HUES6 (cell line): ENCODE results near the gene CDKN2B-AS1.

Experiments used
- H3K27ac ChIP-seq: 2 replicates; pipeline ENCODE4 v1.7.0; 2013; ENCODE audit warnings: low read depth, mild to moderate bottlenecking, low read length, inconsistent platforms
- H3K27me3 ChIP-seq: 2 replicates; pipeline ENCODE4 v1.6.1; 2013; ENCODE audit warnings: low read length; ENCODE audit not compliant: control insufficient read depth, insufficient read depth
- H3K36me3 ChIP-seq: 2 replicates; pipeline ENCODE4 v1.6.1; 2013; ENCODE audit warnings: low read length; ENCODE audit not compliant: control insufficient read depth, insufficient read depth
- H3K4me1 ChIP-seq: 2 replicates; pipeline ENCODE4 v1.6.1; 2013; ENCODE audit warnings: low read length; ENCODE audit not compliant: control insufficient read depth, insufficient read depth
- H3K4me3 ChIP-seq: 2 replicates; pipeline ENCODE4 v1.5.1; 2013; ENCODE audit warnings: low read depth, low read length
- H3K9ac ChIP-seq: one replicate; pipeline ENCODE4 v1.6.1; 2013; ENCODE audit warnings: mild to moderate bottlenecking, low read length
- H3K9me3 ChIP-seq: 2 replicates; pipeline ENCODE4 v1.6.1; 2013; ENCODE audit warnings: low read depth, low read length; ENCODE audit not compliant: control insufficient read depth, insufficient read depth

Gene CDKN2B-AS1

DNA sequence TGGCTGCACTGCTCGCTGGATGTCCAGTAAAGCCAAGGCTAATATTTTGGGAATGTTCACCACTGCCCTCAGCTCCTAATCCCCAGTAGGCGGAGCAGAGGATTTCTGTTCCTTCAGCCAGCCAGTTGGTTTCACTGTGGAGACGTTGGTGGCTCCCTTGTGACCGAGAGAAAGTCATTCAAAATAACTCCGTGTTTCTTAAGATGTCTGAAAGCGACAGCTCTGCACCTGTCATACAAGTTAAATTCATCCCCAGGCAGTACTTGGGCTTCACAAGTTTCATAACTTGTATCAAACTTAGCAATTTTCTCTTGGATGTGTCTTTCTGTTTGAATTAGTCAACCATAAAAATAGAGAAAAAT, 14.9 kb downstream of the CDKN2B-AS1 start:
- Histone ChIP-seq H3K27ac (no peak overlapping the region), H3K27me3 (peaks cover 60% of the 10 kb centered on the region), H3K4me3 (peak overlapping the region; percentile 82), H3K36me3 (no peaks in the 10 kb centered on the region), H3K4me1 (0 out of 2 replicates have a peak, but pooled peaks cover 9% of the 10 kb centered on the region), H3K9ac (no peak overlapping the region), H3K9me3 (no peaks in the 10 kb centered on the region)

- H3K27ac ChIP-seq = no peak overlapping the region
- 0 out of 2 replicates have a peak, but pooled peaks cover 3% of the 10 kb centered on the region for H3K4me1 ChIP-seq
- peaks cover 44% of the 10 kb centered on the region for H3K27me3 ChIP-seq
- H3K9me3 ChIP-seq = no peaks in the 10 kb centered on the region
- H3K36me3 ChIP-seq = no peaks in the 10 kb centered on the region
- H3K4me3 ChIP-seq = no peak overlapping the region
- no peak overlapping the region for H3K9ac ChIP-seq
Measured at GRCh38 chr9:22010866-22011625, 16.5 kb downstream of the CDKN2B-AS1 start.

DNA sequence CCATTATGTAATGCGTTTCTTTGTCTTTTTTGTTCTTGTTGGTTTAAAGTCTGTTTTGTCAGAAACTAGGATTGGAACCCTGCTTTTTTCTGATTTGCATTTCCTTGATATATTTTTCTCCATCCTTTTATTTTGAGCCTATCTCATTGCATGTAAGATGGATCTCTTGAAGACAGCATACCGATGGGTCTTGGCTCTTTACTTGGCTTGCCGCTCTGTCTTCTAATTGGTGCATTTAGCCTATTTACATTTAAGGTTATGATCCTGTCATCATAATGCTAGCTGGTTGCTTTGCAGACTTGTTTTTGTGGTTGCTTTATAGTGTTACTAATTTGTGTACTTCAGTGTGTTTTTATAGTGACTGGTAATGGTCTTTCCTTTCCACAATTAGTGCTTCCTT, 27.8 kb downstream of the CDKN2B-AS1 start:
- H3K4me3 ChIP-seq = no peak overlapping the region
- H3K4me1 ChIP-seq = peaks cover 4% of the 10 kb centered on the region; the same call in 1 of the 2 replicates
- no peaks in the 10 kb centered on the region for H3K27me3 ChIP-seq
- no peak overlapping the region for H3K9ac ChIP-seq
- H3K27ac ChIP-seq = no peak overlapping the region
- H3K36me3 ChIP-seq = no peaks in the 10 kb centered on the region
- H3K9me3 ChIP-seq = no peaks in the 10 kb centered on the region

DNA sequence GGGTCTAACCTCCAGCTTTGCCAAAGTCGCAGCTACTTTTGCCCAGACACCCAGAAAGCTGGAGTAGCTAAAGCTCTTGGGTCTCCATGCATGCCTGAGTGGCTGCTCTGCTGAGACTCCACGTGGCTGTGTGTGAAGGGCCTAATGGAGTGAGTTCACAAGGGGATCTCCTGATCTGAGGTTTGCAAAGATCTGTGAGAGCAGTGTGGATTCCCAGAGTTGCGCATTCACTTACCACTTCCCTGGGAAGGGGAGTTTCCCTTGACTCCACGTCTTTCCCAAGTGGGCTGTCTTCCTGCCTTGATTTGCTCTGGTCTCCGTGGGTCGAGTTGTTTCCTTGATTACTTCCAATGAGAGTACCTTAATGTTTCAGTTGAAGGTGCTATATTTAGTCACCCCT, 32.1 kb downstream of the CDKN2B-AS1 start:
- Histone ChIP-seq H3K27ac (no peak overlapping the region), H3K9ac (no peak overlapping the region), H3K36me3 (no peaks in the 10 kb centered on the region)

GRCh38 chr9:22028394-22028793, 33.8 kb downstream of the CDKN2B-AS1 start:
- no peaks in the 10 kb centered on the region for H3K36me3 ChIP-seq
- H3K9ac ChIP-seq = no peak overlapping the region
- H3K27ac ChIP-seq = no peak overlapping the region
- no peak overlapping the region for H3K4me3 ChIP-seq
- H3K4me1 ChIP-seq = peaks cover 8% of the 10 kb centered on the region; the same call in 1 of the 2 replicates
- H3K9me3 ChIP-seq = no peaks in the 10 kb centered on the region
- H3K27me3 ChIP-seq = no peaks in the 10 kb centered on the region

More for the DNA sequence above, 32.1 kb downstream of the CDKN2B-AS1 start:
- no peaks in the 10 kb centered on the region for H3K27me3 ChIP-seq
- H3K9me3 ChIP-seq = no peaks in the 10 kb centered on the region
- H3K4me1 ChIP-seq = peaks cover 8% of the 10 kb centered on the region; the same call in 1 of the 2 replicates
- H3K4me3 ChIP-seq = no peak overlapping the region

GRCh38 chr9:22029231-22029630, 34.6 kb downstream of the CDKN2B-AS1 start:
- Histone ChIP-seq H3K9me3 (no peaks in the 10 kb centered on the region), H3K36me3 (no peaks in the 10 kb centered on the region), H3K4me1 (peaks cover 8% of the 10 kb centered on the region; the same call in 1 of the 2 replicates), H3K27ac (no peak overlapping the region), H3K27me3 (no peaks in the 10 kb centered on the region), H3K4me3 (no peak overlapping the region), H3K9ac (no peak overlapping the region)

DNA sequence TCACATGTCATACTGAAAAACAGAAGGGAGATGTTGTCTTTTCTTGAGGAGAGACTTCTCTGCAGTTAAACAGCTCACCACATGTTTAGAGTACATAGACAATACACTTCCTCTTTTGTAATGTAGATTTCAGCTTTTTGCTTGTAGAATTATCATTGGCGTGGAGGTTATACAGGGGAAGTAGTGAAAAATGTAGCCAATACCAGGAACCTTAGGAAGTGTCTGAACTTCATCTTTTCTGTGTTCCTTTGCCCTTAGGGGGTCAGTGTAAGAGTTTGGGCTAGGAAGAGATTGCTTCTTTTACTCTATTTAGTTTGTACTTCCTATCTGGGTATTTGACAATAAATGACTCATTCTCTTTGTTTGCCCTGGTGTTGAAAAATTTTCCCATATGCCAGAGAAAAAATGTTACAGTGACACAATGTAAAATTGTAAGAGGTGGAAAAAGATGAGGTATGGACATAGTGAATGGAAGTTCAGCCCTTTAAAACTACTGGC, 35.6 kb downstream of the CDKN2B-AS1 start:
- H3K27me3 ChIP-seq = no peaks in the 10 kb centered on the region
- H3K9ac ChIP-seq = no peak overlapping the region
- no peak overlapping the region for H3K4me3 ChIP-seq
- H3K4me1 ChIP-seq = peaks cover 8% of the 10 kb centered on the region; the same call in 1 of the 2 replicates
- no peak overlapping the region for H3K27ac ChIP-seq
- no peaks in the 10 kb centered on the region for H3K36me3 ChIP-seq
- H3K9me3 ChIP-seq = no peaks in the 10 kb centered on the region

GRCh38 chr9:22031655-22032411, 37.2 kb downstream of the CDKN2B-AS1 start:
- peaks cover 5% of the 10 kb centered on the region; the same call in 1 of the 2 replicates for H3K4me1 ChIP-seq
- no peak overlapping the region for H3K4me3 ChIP-seq
- no peaks in the 10 kb centered on the region for H3K36me3 ChIP-seq
- peak overlapping the region; percentile 6 for H3K9ac ChIP-seq
- H3K9me3 ChIP-seq = no peaks in the 10 kb centered on the region
- H3K27me3 ChIP-seq = no peaks in the 10 kb centered on the region
- no peak overlapping the region for H3K27ac ChIP-seq

DNA sequence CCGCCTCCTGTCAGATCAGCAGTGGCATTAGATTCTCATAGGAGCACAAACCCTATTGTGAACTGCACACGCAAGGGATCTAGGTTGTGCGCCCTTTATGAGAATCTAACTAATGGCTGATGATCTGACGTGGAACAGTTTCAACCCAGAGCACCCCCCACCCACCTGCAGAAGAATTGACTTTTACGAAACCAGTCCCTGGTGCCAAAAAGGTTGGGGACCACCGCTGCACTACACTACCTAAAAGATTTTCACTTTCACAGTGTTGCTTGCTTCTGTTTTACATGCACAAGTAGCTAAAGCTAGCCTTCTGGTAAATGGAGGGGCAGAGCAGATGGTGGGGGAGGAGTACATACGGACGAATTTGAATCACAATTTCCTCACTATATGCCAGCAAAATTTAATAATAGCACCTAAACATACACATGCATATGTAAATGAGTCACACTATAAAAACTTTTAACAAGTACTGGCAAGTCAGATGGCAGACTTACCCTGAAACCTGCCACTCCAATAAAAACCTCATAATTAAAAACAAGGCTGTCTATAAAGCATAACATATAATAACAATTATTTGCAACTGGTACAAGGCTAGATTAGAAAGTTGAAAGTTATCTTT, 38.5 kb downstream of the CDKN2B-AS1 start:
- H3K27ac ChIP-seq = no peak overlapping the region

GRCh38 chr9:22035591-22036011, 41.0 kb downstream of the CDKN2B-AS1 start:
- Histone ChIP-seq H3K4me3 (no peak overlapping the region), H3K4me1 (no peaks in the 10 kb centered on the region), H3K27ac (no peak overlapping the region), H3K36me3 (no peaks in the 10 kb centered on the region), H3K9ac (no peak overlapping the region), H3K9me3 (no peaks in the 10 kb centered on the region), H3K27me3 (no peaks in the 10 kb centered on the region)

More for the DNA sequence above, 38.5 kb downstream of the CDKN2B-AS1 start:
- Histone ChIP-seq H3K9ac (no peak overlapping the region), H3K9me3 (no peaks in the 10 kb centered on the region), H3K4me3 (no peak overlapping the region), H3K27me3 (no peaks in the 10 kb centered on the region), H3K36me3 (no peaks in the 10 kb centered on the region), H3K4me1 (peaks cover 5% of the 10 kb centered on the region; the same call in 1 of the 2 replicates)
